Progenitor cell of endocrine pancreas (in vitro differentiated cells): ENCODE measurements around the gene STK10. TPM values are rescaled to one million over a fixed set of nuclear protein-coding genes. Genes with fewer than 3 reads are reported as not detected.
A peak's percentile ranks its signal among the peaks of the same experiment; 100 is the strongest.

ENCODE experiments used
- DNase-seq: peaks from one replicate; pipeline ENCODE4 v3.0.0; 2021; ENCODE audit warnings: low spot score; ENCODE audit not compliant: unreplicated experiment
- H3K27ac Mint-ChIP-seq: 2 replicates; pipeline ENCODE4 v1.8.0; 2021; ENCODE audit warnings: mild to moderate bottlenecking, moderate library complexity, mixed read lengths
- H3K27me3 Mint-ChIP-seq: 2 replicates; pipeline ENCODE4 v1.8.0; 2021; ENCODE audit warnings: mixed read lengths
- H3K36me3 Mint-ChIP-seq: 2 replicates; pipeline ENCODE4 v1.8.0; 2022; ENCODE audit warnings: mixed read lengths; ENCODE audit not compliant: insufficient read depth
- H3K4me1 Mint-ChIP-seq: 2 replicates; pipeline ENCODE4 v1.8.0; 2021; ENCODE audit warnings: low read depth, mixed read lengths
- H3K4me3 Mint-ChIP-seq: 2 replicates; pipeline ENCODE4 v1.8.0; 2021; ENCODE audit warnings: low read depth, mild to moderate bottlenecking, moderate library complexity, mixed read lengths
- H3K9me3 Mint-ChIP-seq: 2 replicates; pipeline ENCODE4 v1.8.0; 2021; ENCODE audit warnings: low read depth, mixed read lengths
- CTCF ChIP-seq: fragments of 200-600 bp; sonication (generic); IDR thresholded peaks from one replicate; pipeline ENCODE4 v1.5.0; 2021; ENCODE audit warnings: antibody characterized with exemption, mild to moderate bottlenecking; ENCODE audit not compliant: unreplicated experiment
- total RNA-seq: library from RNA; stranded (reverse); gene quantifications from 2 replicates; pipeline ENCODE4 v1.2.1, GENCODE V29; 2021

Gene STK10
- total RNA-seq, 1 donor from 2014 or later: 18.1 TPM

GRCh38 chr5:172106511-172107356, 81.3 kb downstream of the STK10 start:
- H3K27me3 Mint-ChIP-seq: no peaks in the 10 kb centered on the region
- DNase-seq: peak; percentile 87
- H3K36me3 Mint-ChIP-seq: no peaks in the 10 kb centered on the region
- H3K4me1 Mint-ChIP-seq: peaks cover 1% of the 10 kb centered on the region
- peak; percentile 87 for TF ChIP-seq CTCF
- H3K9me3 Mint-ChIP-seq: no peaks in the 10 kb centered on the region
- no peak overlapping the region for H3K27ac Mint-ChIP-seq
- H3K4me3 Mint-ChIP-seq: no peak overlapping the region

- no peak for TF ChIP-seq CTCF
- Mint-ChIP-seq H3K4me3 (no peak overlapping the region), H3K36me3 (no peaks in the 10 kb centered on the region), H3K4me1 (peaks cover 4% of the 10 kb centered on the region), H3K9me3 (no peaks in the 10 kb centered on the region), H3K27ac (no peak overlapping the region), H3K27me3 (no peaks in the 10 kb centered on the region)
- DNase-seq: no peak
Observed at GRCh38 chr5:172105811-172106210, 82.2 kb downstream of the STK10 start.

- TF ChIP-seq CTCF: no peak
- Mint-ChIP-seq H3K36me3 (no peaks in the 10 kb centered on the region), H3K4me1 (peaks cover 4% of the 10 kb centered on the region), H3K9me3 (no peaks in the 10 kb centered on the region), H3K4me3 (no peak overlapping the region), H3K27ac (no peak overlapping the region), H3K27me3 (no peaks in the 10 kb centered on the region)
- DNase-seq: no peak
Observed at GRCh38 chr5:172104801-172105701, 83.0 kb downstream of the STK10 start.

- Mint-ChIP-seq H3K9me3 (no peaks in the 10 kb centered on the region), H3K4me1 (peaks cover 4% of the 10 kb centered on the region)
Observed at GRCh38 chr5:172104021-172104420, 84.0 kb downstream of the STK10 start.

More at GRCh38 chr5:172104021-172104420, 84.0 kb downstream of the STK10 start:
- H3K27ac Mint-ChIP-seq: no peak overlapping the region
- no peak for DNase-seq
- no peak for TF ChIP-seq CTCF
- H3K4me3 Mint-ChIP-seq: no peak overlapping the region
- H3K36me3 Mint-ChIP-seq: peaks cover under 1% of the 10 kb centered on the region
- no peaks in the 10 kb centered on the region for H3K27me3 Mint-ChIP-seq
